Measurements from ENCODE around the gene GDF9. TPM values are rescaled to one million over a fixed set of nuclear protein-coding genes. Genes with fewer than 3 reads are reported as not detected.

GDF9 gene
- total and polyA plus RNA-seq, 2 donors, result 0.47 to 2.5 TPM

DNA sequence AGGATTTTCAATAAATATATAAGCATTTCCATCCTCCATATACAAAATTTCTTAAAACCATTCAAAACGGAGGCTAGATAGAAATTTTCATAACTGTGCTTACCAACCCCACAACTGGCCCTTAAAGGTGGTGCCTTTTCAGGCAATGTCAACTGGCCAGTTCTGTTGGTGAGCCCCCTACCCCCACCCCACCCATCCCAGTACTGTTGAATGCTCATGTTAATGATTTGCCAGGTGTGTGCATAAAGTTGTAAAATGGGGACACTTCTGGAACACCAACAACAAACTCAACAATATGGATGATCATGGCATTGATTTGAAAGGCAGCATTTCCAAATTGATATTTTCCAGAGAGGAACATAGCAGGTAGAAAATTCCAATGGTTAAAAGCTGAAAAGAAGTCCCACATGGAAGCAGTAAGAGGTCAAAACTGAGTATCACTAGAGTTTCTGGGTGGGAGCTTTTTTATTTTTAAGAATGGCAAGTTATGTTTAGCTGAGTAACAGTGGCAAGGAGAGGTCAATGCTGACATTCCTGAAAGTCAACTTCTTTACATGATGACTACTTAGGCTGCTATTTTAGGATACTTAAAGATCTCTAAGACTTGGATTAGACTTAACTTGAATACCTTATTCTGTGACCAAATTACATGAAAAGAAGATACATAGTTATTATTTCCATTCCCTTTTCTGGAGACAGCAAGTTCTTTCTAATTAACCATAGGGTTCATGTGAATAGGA, 9.9 kb upstream of the GDF9 start:
- H3K27me3 ChIP-seq (ENCODE audit: control insufficient read depth in 2 of 2, insufficient read depth in 1 of 2, low read length in 1 of 2), result no peaks in the 10 kb centered on the region
- H3K36me3 ChIP-seq (ENCODE audit: control insufficient read depth in 2 of 2, insufficient read depth in 2 of 2, low read length in 1 of 2), result peaks cover 20 to 52% of the 10 kb centered on the region in 2 donors
- H3K4me1 ChIP-seq (ENCODE audit: control insufficient read depth in 2 of 2, insufficient read depth in 2 of 2, low read length in 2 of 2), result no peaks in the 10 kb centered on the region
- WGBS, result 96% methylated on average over 1 of the region's 1 CpG
- no peak overlapping the region for H3K4me3 ChIP-seq (ENCODE audit: low read length in 2 of 2)
- no peak overlapping the region for H3K27ac ChIP-seq (ENCODE audit: low read depth in 1 of 2, low read length in 1 of 2)
- DNase-seq (ENCODE audit: low read depth in 6 of 9, low spot score in 9 of 9), result no peak
- H3K9me3 ChIP-seq (ENCODE audit: control insufficient read depth in 2 of 2, insufficient read depth in 1 of 2, low read length in 1 of 2), result no peaks in the 10 kb centered on the region

- Histone ChIP-seq H3K4me3 (ENCODE audit: low read length in 2 of 2) (no peak overlapping the region), H3K27ac (ENCODE audit: low read depth in 1 of 2, low read length in 1 of 2) (no peak overlapping the region), H3K36me3 (ENCODE audit: control insufficient read depth in 2 of 2, insufficient read depth in 2 of 2, low read length in 1 of 2) (peaks cover 26 to 53% of the 10 kb centered on the region in 2 donors), H3K27me3 (ENCODE audit: control insufficient read depth in 2 of 2, insufficient read depth in 1 of 2, low read length in 1 of 2) (no peaks in the 10 kb centered on the region), H3K9me3 (ENCODE audit: control insufficient read depth in 2 of 2, insufficient read depth in 1 of 2, low read length in 1 of 2) (no peaks in the 10 kb centered on the region), H3K4me1 (ENCODE audit: control insufficient read depth in 2 of 2, insufficient read depth in 2 of 2, low read length in 2 of 2) (no peaks in the 10 kb centered on the region)
- WGBS, result 99% methylated on average over 3 of the region's 3 CpGs
- DNase-seq (ENCODE audit: low read depth in 6 of 9, low spot score in 9 of 9), result no peak
Measured at GRCh38 chr5:132873930-132874271, 7.6 kb upstream of the GDF9 start.

GRCh38 chr5:132873119-132873929, 7.1 kb upstream of the GDF9 start, which contains the start of gene LEAP2:
TSS of gene LEAP2 (plus strand) at chr5:132873668. CDS start at chr5:132873695, 27 bp downstream.
- Histone ChIP-seq H3K27me3 (ENCODE audit: control insufficient read depth in 2 of 2, insufficient read depth in 1 of 2, low read length in 1 of 2) (no peaks in the 10 kb centered on the region), H3K9me3 (ENCODE audit: control insufficient read depth in 2 of 2, insufficient read depth in 1 of 2, low read length in 1 of 2) (no peaks in the 10 kb centered on the region), H3K27ac (ENCODE audit: low read depth in 1 of 2, low read length in 1 of 2) (no peak within 1 kb of the TSS), H3K4me1 (ENCODE audit: control insufficient read depth in 2 of 2, insufficient read depth in 2 of 2, low read length in 2 of 2) (no peaks in the 10 kb centered on the region), H3K4me3 (ENCODE audit: low read length in 2 of 2) (no peak within 1 kb of the TSS), H3K36me3 (ENCODE audit: control insufficient read depth in 2 of 2, insufficient read depth in 2 of 2, low read length in 1 of 2) (peaks cover 30 to 54% of the 10 kb centered on the region in 2 donors)
- WGBS, result 91% methylated on average over 6 of the region's 6 CpGs
- DNase-seq (ENCODE audit: low read depth in 6 of 9, low spot score in 9 of 9), result no peak

GRCh38 chr5:132872788-132873118, 6.5 kb upstream of the GDF9 start:
- no peak overlapping the region for H3K4me3 ChIP-seq (ENCODE audit: low read length in 2 of 2)
- H3K27me3 ChIP-seq (ENCODE audit: control insufficient read depth in 2 of 2, insufficient read depth in 1 of 2, low read length in 1 of 2), result no peaks in the 10 kb centered on the region
- no peak for DNase-seq (ENCODE audit: low read depth in 6 of 9, low spot score in 9 of 9)
- H3K36me3 ChIP-seq (ENCODE audit: control insufficient read depth in 2 of 2, insufficient read depth in 2 of 2, low read length in 1 of 2), result peaks cover 25 to 53% of the 10 kb centered on the region in 2 donors
- no peak overlapping the region for H3K27ac ChIP-seq (ENCODE audit: low read depth in 1 of 2, low read length in 1 of 2)
- no peaks in the 10 kb centered on the region for H3K9me3 ChIP-seq (ENCODE audit: control insufficient read depth in 2 of 2, insufficient read depth in 1 of 2, low read length in 1 of 2)
- 95% methylated on average over 1 of the region's 1 CpG for WGBS
- no peaks in the 10 kb centered on the region for H3K4me1 ChIP-seq (ENCODE audit: control insufficient read depth in 2 of 2, insufficient read depth in 2 of 2, low read length in 2 of 2)

GRCh38 chr5:132871459-132872284, 5.4 kb upstream of the GDF9 start:
- no peak for DNase-seq (ENCODE audit: low read depth in 6 of 9, low spot score in 9 of 9)
- 96% methylated on average over 5 of the region's 5 CpGs for WGBS
- no peaks in the 10 kb centered on the region for H3K9me3 ChIP-seq (ENCODE audit: control insufficient read depth in 2 of 2, insufficient read depth in 1 of 2, low read length in 1 of 2)
- no peak overlapping the region for H3K4me3 ChIP-seq (ENCODE audit: low read length in 2 of 2)
- H3K4me1 ChIP-seq (ENCODE audit: control insufficient read depth in 2 of 2, insufficient read depth in 2 of 2, low read length in 2 of 2), result peaks cover 0 to 7% of the 10 kb centered on the region in 2 donors
- no peak overlapping the region for H3K27ac ChIP-seq (ENCODE audit: low read depth in 1 of 2, low read length in 1 of 2)
- no peaks in the 10 kb centered on the region for H3K27me3 ChIP-seq (ENCODE audit: control insufficient read depth in 2 of 2, insufficient read depth in 1 of 2, low read length in 1 of 2)
- peaks cover 28 to 51% of the 10 kb centered on the region in 2 donors for H3K36me3 ChIP-seq (ENCODE audit: control insufficient read depth in 2 of 2, insufficient read depth in 2 of 2, low read length in 1 of 2)

DNA sequence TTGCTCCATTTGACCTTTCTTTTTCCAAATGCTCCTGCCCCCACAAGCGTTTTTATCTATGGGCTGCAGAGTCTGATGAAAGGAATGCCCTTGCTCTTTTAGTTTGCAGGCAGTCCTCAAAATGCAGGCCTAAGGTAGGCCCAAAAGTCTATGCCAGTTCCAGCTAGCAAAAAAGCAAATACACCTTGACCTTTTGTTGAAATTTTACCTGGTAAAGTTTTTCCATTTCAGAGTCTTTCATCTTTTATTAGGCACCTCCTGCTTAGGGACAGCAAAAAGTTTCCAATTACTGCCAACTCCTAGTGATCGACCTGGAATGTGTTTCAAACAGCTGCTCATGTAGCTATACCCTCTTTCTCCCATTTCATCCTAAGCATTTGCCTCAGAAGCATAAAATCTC, 4.5 kb upstream of the GDF9 start:
- H3K4me1 ChIP-seq (ENCODE audit: control insufficient read depth in 2 of 2, insufficient read depth in 2 of 2, low read length in 2 of 2), result peaks cover 3 to 7% of the 10 kb centered on the region in 2 donors
- H3K36me3 ChIP-seq (ENCODE audit: control insufficient read depth in 2 of 2, insufficient read depth in 2 of 2, low read length in 1 of 2), result peaks cover 28 to 51% of the 10 kb centered on the region in 2 donors
- DNase-seq (ENCODE audit: low read depth in 6 of 9, low spot score in 9 of 9), result no peak
- WGBS, result 96% methylated on average over 2 of the region's 2 CpGs
- H3K27ac ChIP-seq (ENCODE audit: low read depth in 1 of 2, low read length in 1 of 2), result no peak overlapping the region
- H3K9me3 ChIP-seq (ENCODE audit: control insufficient read depth in 2 of 2, insufficient read depth in 1 of 2, low read length in 1 of 2), result no peaks in the 10 kb centered on the region
- H3K27me3 ChIP-seq (ENCODE audit: control insufficient read depth in 2 of 2, insufficient read depth in 1 of 2, low read length in 1 of 2), result no peaks in the 10 kb centered on the region
- no peak overlapping the region for H3K4me3 ChIP-seq (ENCODE audit: low read length in 2 of 2)

DNA sequence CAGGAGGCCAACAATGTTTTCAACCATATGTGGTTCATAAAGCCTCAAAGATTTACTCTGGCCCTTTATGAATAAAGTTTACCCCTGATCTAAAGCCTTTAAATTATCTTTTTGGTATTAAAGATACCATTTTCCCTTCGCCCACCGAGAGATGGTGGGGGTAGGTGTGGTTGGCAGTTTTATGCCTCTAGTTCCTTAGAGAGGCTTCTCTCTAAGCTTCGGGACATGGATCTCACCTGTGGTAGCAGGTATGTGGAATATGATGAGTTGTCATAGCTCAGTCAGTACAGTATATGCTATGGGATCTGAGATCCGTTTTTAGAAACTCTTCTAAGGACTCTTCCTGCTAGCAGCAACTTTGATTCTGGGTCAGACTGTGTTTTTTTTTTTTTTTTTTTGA, 2.5 kb upstream of the GDF9 start:
- H3K9me3 ChIP-seq (ENCODE audit: control insufficient read depth in 2 of 2, insufficient read depth in 1 of 2, low read length in 1 of 2), result no peaks in the 10 kb centered on the region
- peaks cover 27 to 43% of the 10 kb centered on the region in 2 donors for H3K36me3 ChIP-seq (ENCODE audit: control insufficient read depth in 2 of 2, insufficient read depth in 2 of 2, low read length in 1 of 2)
- no peak for DNase-seq (ENCODE audit: low read depth in 6 of 9, low spot score in 9 of 9)
- 98% methylated on average over 4 of the region's 4 CpGs for WGBS
- H3K27me3 ChIP-seq (ENCODE audit: control insufficient read depth in 2 of 2, insufficient read depth in 1 of 2, low read length in 1 of 2), result no peaks in the 10 kb centered on the region
- no peak overlapping the region for H3K4me3 ChIP-seq (ENCODE audit: low read length in 2 of 2)
- no peak overlapping the region for H3K27ac ChIP-seq (ENCODE audit: low read depth in 1 of 2, low read length in 1 of 2)
- peaks cover 8 to 10% of the 10 kb centered on the region in 2 donors for H3K4me1 ChIP-seq (ENCODE audit: control insufficient read depth in 2 of 2, insufficient read depth in 2 of 2, low read length in 2 of 2)

GRCh38 chr5:132867046-132867451, 780 bp upstream of the GDF9 start:
- Histone ChIP-seq H3K4me3 (ENCODE audit: low read length in 2 of 2) (peak overlapping the region; percentile 71 to 82), H3K27me3 (ENCODE audit: control insufficient read depth in 2 of 2, insufficient read depth in 1 of 2, low read length in 1 of 2) (no peaks in the 10 kb centered on the region), H3K4me1 (ENCODE audit: control insufficient read depth in 2 of 2, insufficient read depth in 2 of 2, low read length in 2 of 2) (peaks cover 8 to 10% of the 10 kb centered on the region in 2 donors), H3K36me3 (ENCODE audit: control insufficient read depth in 2 of 2, insufficient read depth in 2 of 2, low read length in 1 of 2) (peaks cover 20 to 35% of the 10 kb centered on the region in 2 donors), H3K9me3 (ENCODE audit: control insufficient read depth in 2 of 2, insufficient read depth in 1 of 2, low read length in 1 of 2) (no peaks in the 10 kb centered on the region), H3K27ac (ENCODE audit: low read depth in 1 of 2, low read length in 1 of 2) (peak overlapping the region; percentile 82 to 87)
- peak in 1 of 9 donors; percentile 11 for DNase-seq (ENCODE audit: low read depth in 6 of 9, low spot score in 9 of 9)
- WGBS, result 3% methylated on average over 13 of the region's 13 CpGs
